Measurements from ENCODE around the gene KIR2DL4. TPM values are rescaled to one million over a fixed set of nuclear protein-coding genes. Genes with fewer than 3 reads are reported as not detected.
"Not testable (repeated sequence)": the region's sequence is repeated elsewhere in the genome, so short reads cannot be mapped to it uniquely, and the experiment has no call there.

Gene KIR2DL4
- not detected for total RNA-seq

GRCh38 chr19:54803410-54803809 lies at the start of gene KIR2DL4:
Gene KIR2DL4 (plus strand): TSS chr19:54803610. CDS start chr19:54803652, 42 bp downstream.
- DNase-seq (ENCODE audit: low spot score) = no peak

GRCh38 chr19:54756204-54757110 lies 47.0 kb upstream of the KIR2DL4 start:
- not testable (repeated sequence) for DNase-seq (ENCODE audit: low spot score)

- not testable (repeated sequence) for DNase-seq (ENCODE audit: low spot score)
These were observed 44.8 kb upstream of the KIR2DL4 start for GRCh38 chr19:54758577-54758976.

- not testable (repeated sequence) for DNase-seq (ENCODE audit: low spot score)
These were observed 39.2 kb upstream of the KIR2DL4 start for GRCh38 chr19:54764219-54764618.

- DNase-seq (ENCODE audit: low spot score) = not testable (repeated sequence)
These were observed 36.9 kb upstream of the KIR2DL4 start for GRCh38 chr19:54766464-54766863.

- not testable (repeated sequence) for DNase-seq (ENCODE audit: low spot score)
These were observed 33.8 kb upstream of the KIR2DL4 start, which contains the start of gene KIR2DL1 for GRCh38 chr19:54769646-54770045. Gene KIR2DL1 (plus strand): TSS chr19:54769793. CDS start chr19:54769851, 58 bp downstream.

GRCh38 chr19:54770511-54770910 lies 32.9 kb upstream of the KIR2DL4 start:
- DNase-seq (ENCODE audit: low spot score) = not testable (repeated sequence)

- not testable (repeated sequence) for DNase-seq (ENCODE audit: low spot score)
These were observed 32.1 kb upstream of the KIR2DL4 start for GRCh38 chr19:54771018-54771960.

- DNase-seq (ENCODE audit: low spot score) = not testable (repeated sequence)
These were observed 30.7 kb upstream of the KIR2DL4 start for GRCh38 chr19:54772666-54773065.

- DNase-seq (ENCODE audit: low spot score) = not testable (repeated sequence)
These were observed 28.2 kb upstream of the KIR2DL4 start for GRCh38 chr19:54775095-54775815.

- DNase-seq (ENCODE audit: low spot score) = not testable (repeated sequence)
These were observed 27.6 kb upstream of the KIR2DL4 start for GRCh38 chr19:54775830-54776229.

GRCh38 chr19:54777851-54778250 lies 25.6 kb upstream of the KIR2DL4 start:
- DNase-seq (ENCODE audit: low spot score) = not testable (repeated sequence)

- DNase-seq (ENCODE audit: low spot score) = not testable (repeated sequence)
These were observed 24.5 kb upstream of the KIR2DL4 start for GRCh38 chr19:54778896-54779295.

- not testable (repeated sequence) for DNase-seq (ENCODE audit: low spot score)
These were observed 20.5 kb upstream of the KIR2DL4 start for GRCh38 chr19:54782916-54783315.

GRCh38 chr19:54786091-54786723 lies 17.2 kb upstream of the KIR2DL4 start:
- not testable (repeated sequence) for DNase-seq (ENCODE audit: low spot score)

GRCh38 chr19:54788154-54788553 lies 15.3 kb upstream of the KIR2DL4 start:
- DNase-seq (ENCODE audit: low spot score) = not testable (repeated sequence)

- DNase-seq (ENCODE audit: low spot score) = no peak
These were observed 12.7 kb upstream of the KIR2DL4 start for GRCh38 chr19:54790711-54791110.

- no peak for DNase-seq (ENCODE audit: low spot score)
These were observed 11.9 kb upstream of the KIR2DL4 start for GRCh38 chr19:54791476-54791875.

- no peak for DNase-seq (ENCODE audit: low spot score)
These were observed 10.6 kb upstream of the KIR2DL4 start for GRCh38 chr19:54792814-54793213.

- DNase-seq (ENCODE audit: low spot score) = no peak
These were observed 7.7 kb upstream of the KIR2DL4 start for GRCh38 chr19:54795758-54796157.

- DNase-seq (ENCODE audit: low spot score) = no peak
These were observed 691 bp downstream of the KIR2DL4 start for GRCh38 chr19:54804101-54804500.

Measured in mucosa of gallbladder (tissue), 1 donor.